Skeletal muscle cell (primary cell): ENCODE data around the gene NECAP2.
"Not testable (repeated sequence)": the region's sequence is repeated elsewhere in the genome, so short reads cannot be mapped to it uniquely, and the experiment has no call there.

Experiments used
- DNase-seq: peaks from one replicate; pipeline ENCODE4 v3.0.0-alpha.2; 2010; ENCODE audit warnings: low read depth
- H3K4me3 ChIP-seq: 2 replicates; pipeline ENCODE4 v1.5.1; 2011; ENCODE audit warnings: low read depth, mild to moderate bottlenecking, control low read depth, low read length, moderate library complexity

The NECAP2 gene

DNA sequence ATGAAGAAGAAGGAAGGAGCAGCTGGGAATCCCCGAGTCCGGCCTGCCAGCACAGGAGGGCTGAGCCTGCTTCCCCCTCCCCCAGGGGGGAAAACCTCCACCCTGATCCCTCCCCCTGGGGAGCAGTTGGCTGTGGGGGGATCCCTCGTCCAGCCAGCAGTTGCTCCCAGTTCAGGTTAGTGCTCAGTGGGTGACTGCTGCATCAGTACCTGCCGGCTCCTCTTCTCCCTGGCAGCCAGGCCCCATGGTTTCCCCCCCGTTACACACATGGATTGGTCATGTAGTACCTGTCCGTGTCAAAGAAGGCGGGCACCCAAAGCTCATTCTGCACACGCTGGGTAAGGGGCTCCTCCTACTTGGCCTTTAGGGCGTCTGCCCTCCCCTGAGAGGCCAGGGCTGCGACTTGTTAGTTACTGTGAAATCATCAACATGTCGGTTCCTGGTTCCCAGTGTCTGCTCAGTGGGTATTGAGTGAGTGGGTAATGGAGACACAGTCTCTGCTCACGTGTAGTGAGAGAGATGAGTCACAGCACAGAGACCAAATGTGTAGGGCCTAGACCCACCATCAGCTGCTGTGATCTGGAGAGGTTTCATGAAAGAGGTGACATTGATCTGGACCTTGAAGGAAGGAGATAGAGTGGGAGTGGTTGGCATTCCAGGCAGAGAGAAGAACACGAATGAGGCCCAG is 11.5 kb downstream of the NECAP2 start:
- no peak for DNase-seq
- H3K4me3 ChIP-seq: no peak overlapping the region

DNA sequence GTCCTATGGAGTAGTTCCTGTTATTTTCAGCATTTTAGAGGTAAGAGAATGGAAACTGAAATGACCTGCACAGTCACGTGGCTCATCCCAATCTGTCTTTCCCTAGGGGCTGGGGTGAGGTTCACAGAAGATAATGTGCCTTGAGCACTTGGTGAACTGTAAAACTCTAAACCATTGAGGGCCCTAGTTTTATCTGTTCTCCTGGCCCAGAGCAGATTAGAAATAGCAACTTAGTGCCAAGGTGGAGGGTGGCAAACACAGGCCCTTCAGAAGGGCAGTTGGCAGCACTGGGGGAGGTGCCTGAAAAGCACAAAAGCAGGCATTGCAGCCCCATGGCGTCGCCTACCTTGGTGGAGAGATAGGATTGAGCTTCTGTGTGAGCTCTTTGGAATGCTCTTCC is 14.4 kb downstream of the NECAP2 start:
- not testable (repeated sequence) for DNase-seq, H3K4me3 ChIP-seq

DNA sequence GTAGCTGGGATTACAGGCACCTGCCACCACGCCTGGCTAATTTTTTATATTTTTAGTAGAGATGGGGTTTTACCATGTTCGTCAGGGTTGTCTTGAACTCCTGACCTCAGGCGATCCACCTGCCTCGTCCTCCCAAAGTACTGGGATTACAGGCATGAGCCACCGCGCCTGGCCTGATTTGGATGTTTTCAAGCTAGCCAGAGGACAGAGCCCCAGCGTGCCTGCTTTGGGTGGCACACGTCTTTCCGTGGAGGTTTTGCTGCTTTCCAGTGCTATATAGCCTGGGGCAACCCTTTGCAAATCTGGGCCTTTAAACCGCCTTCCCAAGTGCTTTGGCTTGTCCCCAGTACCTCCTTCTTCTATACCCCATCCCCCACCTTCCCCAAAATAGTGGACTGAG is 15.6 kb downstream of the NECAP2 start:
- H3K4me3 ChIP-seq, DNase-seq: not testable (repeated sequence)

DNA sequence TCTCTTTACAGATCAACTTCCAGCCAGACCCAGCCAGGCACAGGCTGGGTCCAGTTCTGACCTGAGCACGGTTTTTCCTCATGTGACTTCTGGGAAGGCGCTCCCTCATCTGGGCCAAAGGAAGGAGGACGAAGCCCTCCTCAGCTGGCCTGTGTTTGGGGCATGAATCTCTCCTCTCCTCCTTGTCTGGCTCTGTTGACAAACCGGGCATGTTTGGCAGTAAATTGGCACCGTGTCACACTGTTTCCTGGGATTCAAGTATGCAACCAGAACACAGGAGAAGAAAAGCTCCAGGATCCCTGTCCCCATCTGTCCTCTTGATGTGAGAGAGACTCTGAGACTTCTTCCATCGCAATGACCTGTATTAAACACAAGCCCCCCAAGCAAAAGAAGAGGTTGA is 18.3 kb downstream of the NECAP2 start:
- no peak overlapping the region for H3K4me3 ChIP-seq
- DNase-seq: no peak

DNA sequence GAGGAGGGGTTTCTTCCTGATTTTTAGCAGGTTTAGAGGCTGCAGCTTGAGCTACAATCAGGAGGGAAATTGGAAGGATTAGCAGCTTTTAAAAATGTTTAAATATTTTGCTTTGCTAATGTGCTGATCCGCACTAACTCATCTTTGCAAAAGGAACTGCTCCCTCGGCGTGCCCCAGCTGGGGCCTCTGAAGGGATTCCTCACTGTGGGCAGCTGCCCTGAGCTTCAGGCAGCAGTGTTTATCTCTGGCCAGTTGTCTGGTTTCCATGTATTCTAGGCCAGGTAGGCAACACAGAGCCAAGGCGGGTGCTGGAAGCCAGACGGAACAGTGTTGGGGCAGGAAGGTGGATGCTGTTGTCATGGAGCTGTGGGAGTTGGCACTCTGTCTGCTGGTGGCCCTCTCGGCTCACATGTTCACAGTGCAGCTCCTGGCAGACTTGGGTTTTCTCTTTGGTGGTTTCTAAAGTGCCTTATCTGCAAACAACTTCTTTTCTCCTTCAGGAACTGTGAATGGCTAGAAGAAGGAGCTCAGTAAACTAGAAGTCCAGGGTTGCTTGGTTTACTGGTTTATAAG is 18.9 kb downstream of the NECAP2 start:
- no peak overlapping the region for H3K4me3 ChIP-seq
- no peak for DNase-seq

DNA sequence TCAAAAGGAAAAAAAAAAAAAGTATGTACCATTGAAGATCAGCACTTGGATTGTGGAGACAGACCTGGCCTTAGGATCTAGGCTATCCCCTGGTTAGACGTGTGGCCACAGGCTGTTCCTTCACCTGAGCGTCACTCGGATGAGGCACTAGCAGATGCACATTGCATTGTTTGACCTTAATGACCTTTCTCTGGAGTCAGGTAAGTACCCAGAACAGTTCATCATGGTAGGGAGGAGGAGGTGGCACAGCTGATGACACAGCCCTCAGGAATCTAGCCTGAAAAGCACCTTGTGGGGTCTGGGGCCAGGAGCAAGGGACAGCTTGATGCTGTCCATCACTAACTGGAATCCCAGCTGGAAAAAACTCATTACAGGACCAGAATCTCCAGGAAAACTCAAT is 21.2 kb downstream of the NECAP2 start:
- H3K4me3 ChIP-seq: no peak overlapping the region
- DNase-seq: no peak

DNA sequence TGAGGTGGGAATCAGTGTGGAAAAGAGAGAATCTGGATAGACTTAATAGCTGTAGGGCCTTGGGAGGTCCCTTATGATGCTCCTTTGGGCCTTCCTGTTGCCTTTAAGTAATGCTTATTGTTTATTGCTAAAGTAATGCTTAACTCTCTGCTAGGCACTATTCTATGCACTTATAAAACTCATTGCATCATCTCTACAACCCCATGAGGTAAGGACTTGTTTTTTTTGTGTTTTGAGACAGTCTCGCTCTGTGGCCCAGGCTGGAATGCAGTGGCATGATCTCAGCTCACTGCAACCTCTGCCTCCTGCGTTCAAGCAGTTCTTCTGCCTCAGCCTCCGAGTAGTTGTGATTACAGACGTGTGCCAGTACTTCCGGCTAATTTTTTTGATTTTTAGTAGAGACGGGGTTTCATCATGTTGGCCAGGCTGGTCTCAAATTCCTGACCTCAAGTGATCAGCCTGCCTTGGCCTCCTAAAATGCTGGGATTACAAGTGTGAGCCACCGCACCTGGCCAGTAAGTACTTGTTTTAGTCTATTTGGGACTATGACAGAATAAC is 22.3 kb downstream of the NECAP2 start:
- no peak for DNase-seq
- H3K4me3 ChIP-seq: no peak overlapping the region

DNA sequence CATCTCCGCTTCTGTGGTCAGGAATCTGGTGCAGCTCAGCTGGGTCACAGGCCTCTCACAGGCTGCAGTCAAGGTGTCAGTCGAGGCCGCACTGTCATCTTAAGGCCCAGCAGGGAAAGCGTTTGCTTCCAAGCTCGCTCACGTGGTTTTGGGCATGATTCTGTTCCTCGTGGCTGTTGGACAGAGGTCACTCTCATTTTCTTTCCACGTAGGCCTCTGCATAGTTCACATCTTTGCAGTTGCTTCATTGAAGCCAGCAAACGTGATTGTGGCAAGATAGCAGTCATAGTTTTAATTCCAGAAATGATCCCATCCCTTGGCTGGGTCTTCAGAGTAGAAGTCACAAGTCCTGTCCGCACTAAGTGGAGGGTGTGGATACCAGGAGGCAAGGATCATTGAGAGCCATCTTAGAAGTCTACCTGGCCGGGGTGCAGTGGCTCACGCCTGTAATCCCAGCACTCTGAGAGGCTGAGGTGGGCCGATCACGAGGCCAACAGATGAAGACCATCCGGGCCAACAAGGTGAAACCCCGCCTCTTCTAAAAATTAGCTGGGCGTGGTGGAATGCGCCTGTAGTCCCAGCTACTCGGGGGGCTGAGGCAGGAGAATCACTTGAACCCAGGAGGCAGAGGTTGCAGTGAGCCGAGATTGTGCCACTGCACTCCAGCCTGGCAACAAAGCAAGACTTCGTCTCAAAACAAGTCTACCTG is 24.5 kb downstream of the NECAP2 start:
- DNase-seq: no peak
- no peak overlapping the region for H3K4me3 ChIP-seq

DNA sequence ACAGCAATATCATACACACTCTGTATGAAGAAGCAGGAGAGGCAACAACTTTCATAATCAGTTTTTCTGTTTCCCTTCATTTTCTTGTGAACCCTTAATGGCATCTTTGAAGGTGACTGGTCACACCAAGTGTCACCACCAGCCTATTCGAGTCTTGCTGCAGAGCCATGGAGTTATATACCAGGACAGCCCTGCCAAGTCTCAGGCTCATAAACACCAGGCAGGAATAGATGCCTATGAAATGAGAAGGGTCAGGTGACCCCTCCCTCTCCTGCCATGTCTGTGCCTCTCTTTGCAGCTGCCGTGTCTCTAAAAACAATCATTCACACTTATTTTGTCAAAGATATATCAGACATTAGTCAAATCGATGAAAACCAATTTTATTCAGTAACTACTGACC is 28.0 kb downstream of the NECAP2 start:
- H3K4me3 ChIP-seq: no peak overlapping the region
- no peak for DNase-seq

DNA sequence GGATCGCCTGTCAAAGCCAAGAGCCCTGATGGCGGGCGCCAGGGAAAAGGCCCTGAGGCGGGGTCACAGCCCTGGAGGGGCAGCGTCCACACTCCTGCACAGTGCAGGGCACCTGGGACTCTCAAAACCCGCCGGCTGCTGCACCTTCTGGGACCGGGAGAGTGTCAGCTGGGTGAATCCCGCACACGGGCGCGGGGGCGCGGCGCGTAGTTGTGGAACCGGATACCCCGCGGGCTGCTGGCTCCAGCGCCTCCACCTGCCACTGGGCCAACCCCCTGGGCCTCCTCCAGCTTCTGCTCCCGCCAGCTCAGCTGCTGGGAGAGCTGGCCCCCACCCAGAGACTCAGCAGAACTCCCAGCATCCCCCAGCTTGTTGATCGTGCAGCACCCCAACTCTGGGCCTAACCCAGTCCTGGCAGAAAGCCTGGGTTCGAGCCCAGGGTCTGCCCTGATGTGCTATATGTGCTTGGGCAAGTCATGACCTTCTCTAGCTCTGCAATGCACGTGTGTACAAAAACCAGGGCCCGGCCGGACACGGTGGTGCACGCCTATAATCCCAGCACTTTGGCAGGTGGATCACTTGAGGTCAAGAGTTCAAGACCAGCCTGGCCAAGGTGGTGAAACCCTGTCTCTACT is 33.8 kb downstream of the NECAP2 start:
- no peak overlapping the region for H3K4me3 ChIP-seq
- no peak for DNase-seq

DNA sequence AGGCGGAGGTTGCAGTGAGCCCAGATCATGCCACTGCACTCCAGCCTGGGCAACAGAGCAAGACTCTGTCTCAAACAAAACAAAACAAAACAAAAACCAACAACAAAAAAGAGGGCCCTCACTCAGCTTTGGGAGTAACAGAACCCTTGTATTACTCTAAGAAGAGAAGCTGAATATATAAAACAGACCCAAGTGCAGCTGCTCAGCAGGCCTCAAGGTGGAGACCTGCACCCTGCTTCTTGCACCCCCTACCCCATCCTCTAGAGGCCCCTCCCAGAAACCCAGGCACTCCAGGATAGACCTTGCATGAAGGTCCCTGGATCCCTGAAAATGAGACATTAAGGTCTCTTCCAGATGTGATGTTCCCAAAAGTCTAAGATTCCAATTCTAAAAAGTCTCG is 34.4 kb downstream of the NECAP2 start:
- H3K4me3 ChIP-seq, DNase-seq: not testable (repeated sequence)

DNA sequence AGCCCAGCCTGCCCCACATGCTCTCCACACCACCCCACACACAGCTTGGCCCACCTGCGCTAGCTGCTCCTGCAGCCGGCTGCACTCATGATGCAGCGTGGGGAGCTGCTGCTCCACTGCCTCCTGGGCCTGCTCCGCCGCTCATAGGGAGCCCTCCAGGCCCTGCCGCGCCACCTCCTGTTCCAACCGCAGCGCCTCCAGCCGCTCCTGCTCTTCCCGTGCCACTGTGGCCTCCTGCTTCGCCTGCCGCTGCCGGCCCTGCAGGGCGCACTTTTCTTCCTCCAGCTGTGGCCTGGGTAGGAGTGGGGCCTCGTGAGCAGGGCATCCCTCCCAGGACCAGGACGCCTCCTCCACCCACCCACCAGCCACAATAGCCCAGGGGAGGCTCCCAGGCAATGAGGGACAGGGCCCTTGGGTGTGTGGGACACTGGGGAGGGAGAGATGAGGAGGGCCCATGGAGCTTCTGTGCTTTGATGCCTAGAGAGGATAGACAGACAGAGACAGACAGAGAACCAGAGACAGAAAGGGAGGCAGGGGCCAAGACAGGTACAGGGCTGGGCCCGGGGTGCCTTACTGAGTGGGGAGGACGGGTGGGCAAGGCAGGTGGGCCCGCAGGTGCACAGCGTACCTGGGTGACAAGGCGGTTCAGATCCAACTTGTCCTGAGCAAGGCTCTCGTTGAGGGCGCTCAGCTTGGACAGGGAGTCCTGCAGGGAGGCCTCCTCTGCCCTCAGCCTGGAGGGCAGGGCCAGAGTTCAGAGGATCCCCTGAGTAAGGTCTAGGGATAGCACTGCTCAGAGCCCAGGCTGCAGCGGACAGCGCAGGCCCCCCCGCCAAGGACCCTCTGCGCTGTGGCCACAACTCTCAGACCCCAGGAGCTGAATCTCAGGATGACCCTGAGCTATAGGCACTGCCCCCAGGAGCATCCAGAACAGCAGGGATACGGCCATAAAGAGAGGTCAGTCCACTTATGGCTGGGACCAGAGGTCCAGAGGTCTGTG is 35.5 kb downstream of the NECAP2 start:
- not testable (repeated sequence) for DNase-seq, H3K4me3 ChIP-seq

DNA sequence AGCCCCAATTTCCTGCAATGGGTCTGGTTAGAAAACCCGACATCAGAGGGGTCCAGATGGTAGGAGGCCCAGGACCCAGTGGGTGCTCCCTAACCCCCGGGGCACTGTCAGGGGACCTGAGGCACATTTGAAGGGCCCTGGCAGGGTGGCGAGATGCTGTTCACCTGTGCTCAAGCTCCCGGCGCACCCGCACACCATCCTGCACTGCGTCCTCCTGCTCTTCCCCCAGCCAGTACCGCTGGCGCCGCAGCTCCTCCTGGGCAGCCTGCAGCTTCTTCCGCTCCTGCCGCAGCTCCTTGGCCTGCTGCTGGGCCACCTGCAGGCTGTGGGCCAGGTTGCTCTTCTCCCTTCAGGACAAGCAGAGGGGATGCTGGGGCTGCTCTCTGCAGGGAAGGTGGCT is 37.6 kb downstream of the NECAP2 start:
- DNase-seq: no peak
- no peak overlapping the region for H3K4me3 ChIP-seq

DNA sequence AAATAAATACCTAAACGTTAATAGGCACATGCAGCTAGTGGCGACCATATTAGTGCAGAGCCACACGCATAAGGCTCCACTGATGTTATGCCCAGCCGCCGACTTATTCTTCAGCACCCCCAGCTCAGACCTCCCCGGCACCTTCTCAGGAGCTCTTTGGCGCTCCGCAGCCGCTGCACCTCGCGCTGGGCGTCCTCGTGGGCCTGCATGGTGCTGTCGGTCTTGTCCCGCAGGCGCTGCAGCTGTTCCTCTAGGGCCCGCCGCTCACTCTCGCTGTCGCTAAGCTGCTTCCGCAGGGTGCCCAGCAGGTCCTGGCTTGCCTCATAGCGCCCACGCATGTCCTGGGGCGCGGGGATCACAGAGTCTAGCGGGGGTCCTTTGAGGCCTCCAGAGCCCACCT is 42.6 kb downstream of the NECAP2 start:
- not testable (repeated sequence) for H3K4me3 ChIP-seq, DNase-seq

DNA sequence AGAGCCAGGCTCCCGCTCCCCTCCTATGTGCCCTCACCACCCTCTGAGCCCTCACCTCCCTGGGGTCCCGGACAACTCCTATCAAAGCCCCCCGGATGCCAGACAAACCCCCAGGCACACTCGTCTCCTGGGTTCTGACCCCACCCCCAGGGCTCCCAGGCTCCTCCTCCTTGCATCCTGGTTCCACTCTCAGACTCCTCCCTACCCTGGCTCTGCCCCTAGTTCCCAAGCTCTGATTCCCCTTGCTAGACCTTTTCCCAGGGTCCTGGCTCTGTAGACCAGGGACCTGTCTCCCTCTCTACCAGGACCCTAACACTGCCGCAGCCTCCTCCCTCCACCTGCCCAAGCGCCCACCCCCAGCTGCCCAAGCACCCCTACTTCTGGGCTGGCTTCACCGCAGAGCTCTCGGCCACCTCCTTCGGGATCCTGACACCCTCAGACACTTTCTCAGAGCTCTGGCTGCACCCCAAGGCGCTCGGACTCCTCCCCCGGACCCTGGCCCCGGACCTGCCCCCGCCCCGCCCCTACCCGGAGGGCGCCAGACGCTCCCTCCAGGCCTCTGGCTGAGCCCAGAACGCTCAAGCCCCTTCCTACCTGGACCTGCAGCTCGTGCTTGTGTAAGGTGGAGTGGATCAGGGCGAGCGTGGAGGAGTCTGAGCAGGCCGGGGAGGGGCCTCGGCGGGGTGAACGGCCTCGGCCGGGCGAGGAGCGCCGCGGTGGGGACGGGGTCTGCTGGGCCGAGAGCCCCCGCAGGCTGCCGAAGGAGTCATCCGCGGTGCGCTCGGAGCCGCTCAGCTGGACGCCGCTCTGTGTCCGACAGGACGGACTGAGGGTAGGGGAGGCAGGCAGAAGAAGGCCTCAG is 43.3 kb downstream of the NECAP2 start:
- not testable (repeated sequence) for DNase-seq, H3K4me3 ChIP-seq

DNA sequence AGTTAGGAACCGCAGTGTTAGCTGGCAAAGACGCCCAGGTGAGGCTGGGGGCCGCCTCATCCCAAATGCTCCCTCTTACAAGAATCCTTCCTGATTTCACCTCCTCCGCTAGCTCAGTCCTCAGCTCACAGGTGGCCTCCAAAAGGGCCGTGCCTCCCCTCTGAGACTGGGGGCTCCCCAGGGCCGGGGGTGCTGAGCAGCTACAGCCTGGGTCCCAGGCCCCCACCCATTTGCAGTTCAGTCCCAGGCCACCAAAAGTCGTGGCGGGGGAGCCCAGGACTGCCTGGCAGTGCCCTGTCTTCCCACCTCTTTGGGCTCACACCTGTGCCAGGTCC is 43.9 kb downstream of the NECAP2 start:
- no peak for DNase-seq
- no peak overlapping the region for H3K4me3 ChIP-seq

DNA sequence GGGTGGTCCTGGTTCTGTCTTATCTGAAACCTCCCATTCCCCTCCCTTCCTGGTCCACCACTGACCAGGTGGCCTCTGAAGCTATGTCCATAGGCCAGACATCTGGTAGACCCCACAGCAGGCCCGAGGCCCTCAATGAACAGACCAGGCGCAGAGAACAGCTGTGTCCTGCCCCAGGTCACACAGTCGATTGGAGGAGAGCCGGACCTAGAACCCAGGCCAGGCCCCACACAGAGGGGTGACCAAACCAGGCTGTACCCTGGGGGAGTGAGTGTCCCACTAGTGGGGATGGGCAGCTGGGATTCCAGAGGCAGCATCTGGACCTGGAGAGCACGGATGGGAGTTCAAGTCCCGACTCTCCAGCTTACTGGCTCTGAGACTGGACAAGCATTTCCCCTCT is 44.4 kb downstream of the NECAP2 start:
- no peak for DNase-seq
- no peak overlapping the region for H3K4me3 ChIP-seq

DNA sequence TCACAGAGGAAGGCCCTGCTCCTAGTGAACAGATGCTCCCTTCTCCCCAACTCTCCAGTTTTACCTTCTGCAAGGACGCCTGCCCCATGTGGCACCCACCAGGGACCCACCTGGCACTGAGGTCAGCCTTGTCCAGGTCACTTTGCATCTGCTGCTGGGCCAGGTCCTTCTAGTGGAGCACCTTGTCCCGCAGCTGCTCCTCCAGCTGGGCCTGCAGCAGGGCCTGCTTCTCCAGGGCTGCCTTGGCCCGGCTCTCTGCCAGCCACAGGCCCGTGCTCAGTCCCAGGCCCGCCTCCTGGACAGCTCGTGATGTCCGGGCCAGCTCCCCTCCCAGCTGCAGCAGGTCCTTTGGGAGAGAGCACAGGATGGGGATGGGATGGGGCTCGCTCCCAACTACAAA is 45.8 kb downstream of the NECAP2 start:
- H3K4me3 ChIP-seq, DNase-seq: not testable (repeated sequence)
